Epithelial cell of proximal tubule (primary cell): ENCODE data around the gene GALNTL6. TPM values are rescaled to one million over a fixed set of nuclear protein-coding genes. Genes with fewer than 3 reads are reported as not detected.
A peak's percentile ranks its signal among the peaks of the same experiment; 100 is the strongest.

Source experiments
- DNase-seq: peaks from one replicate; pipeline ENCODE4 v3.0.0-alpha.2; 2011; ENCODE audit warnings: low read depth
- H3K4me3 ChIP-seq: 2 replicates; pipeline ENCODE4 v1.5.1; 2011; ENCODE audit warnings: low read depth, mild to moderate bottlenecking, low read length
- total RNA-seq: library from RNA; depleted of rRNA; stranded (reverse); fragments of >200 nt; gene quantifications from 2 replicates; pipeline ENCODE4 v1.2.3, GENCODE V29; 2015
- TF ChIP-seq, protein P1 (sequence below): conservative IDR thresholded peaks from 2 replicates; pipeline ENCODE4 v1.5.1; 2012; ENCODE audit warnings: low read depth, mild to moderate bottlenecking, low read length

Gene GALNTL6
- total RNA-seq, 1 donor from 2014 or later: not detected

DNA sequence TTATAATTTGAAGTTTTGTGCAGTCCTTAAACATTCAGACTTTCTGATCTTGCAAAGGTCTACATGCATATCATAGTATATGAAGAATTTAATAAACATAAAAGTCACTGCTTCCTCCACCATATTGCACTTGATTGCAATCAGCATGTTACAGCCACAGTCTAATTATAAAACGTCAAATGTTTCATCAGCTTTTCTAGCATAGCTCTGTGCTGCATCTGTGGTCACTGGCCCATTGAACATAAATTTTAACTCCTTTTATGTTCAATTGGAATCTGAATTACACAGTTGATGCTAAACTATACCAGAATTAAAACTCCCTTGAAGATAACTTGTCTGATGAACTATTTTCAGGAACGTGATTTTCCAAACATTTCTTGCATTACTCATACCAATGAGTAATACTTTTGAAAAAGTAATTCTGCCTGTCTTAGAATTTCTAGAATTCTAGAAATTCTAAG, 329.1 kb downstream of the GALNTL6 start:
- TF ChIP-seq, protein P1, sequence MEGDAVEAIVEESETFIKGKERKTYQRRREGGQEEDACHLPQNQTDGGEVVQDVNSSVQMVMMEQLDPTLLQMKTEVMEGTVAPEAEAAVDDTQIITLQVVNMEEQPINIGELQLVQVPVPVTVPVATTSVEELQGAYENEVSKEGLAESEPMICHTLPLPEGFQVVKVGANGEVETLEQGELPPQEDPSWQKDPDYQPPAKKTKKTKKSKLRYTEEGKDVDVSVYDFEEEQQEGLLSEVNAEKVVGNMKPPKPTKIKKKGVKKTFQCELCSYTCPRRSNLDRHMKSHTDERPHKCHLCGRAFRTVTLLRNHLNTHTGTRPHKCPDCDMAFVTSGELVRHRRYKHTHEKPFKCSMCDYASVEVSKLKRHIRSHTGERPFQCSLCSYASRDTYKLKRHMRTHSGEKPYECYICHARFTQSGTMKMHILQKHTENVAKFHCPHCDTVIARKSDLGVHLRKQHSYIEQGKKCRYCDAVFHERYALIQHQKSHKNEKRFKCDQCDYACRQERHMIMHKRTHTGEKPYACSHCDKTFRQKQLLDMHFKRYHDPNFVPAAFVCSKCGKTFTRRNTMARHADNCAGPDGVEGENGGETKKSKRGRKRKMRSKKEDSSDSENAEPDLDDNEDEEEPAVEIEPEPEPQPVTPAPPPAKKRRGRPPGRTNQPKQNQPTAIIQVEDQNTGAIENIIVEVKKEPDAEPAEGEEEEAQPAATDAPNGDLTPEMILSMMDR: no peak
- H3K4me3 ChIP-seq: no peak overlapping the region
- DNase-seq: peak; percentile 20

DNA sequence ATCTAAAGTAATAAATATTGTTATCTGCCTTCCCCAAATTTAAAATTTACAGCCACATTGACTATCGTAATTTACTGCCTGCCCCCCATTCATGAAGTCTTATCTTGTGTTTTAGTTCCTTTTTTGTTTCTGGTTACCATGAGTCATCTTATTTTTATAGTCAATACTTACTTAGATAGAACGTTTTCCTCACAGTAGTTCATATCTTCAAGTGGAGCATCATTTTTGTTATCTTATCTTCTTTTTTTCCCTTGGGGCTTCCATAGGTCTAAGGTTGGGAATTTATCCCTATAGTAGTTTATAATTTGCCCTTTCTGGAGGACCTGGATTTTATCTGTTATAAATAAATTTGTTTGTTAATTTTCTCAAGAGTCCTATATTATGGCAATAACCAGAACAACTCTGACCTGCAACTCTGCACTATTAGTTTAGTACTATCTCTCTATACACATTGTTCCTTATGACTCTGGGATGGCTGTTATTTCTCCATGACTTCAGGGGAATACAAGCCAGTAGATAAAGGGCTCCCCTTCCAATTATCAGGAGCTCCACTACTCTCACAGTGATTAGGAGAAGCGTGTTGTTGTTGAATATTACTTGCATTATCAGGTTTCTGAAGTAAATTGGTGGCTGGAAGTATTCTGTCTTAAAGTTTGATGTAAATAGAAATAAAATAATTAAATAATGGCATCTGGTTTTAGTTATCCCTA, 330.6 kb downstream of the GALNTL6 start:
- no peak for DNase-seq
- TF ChIP-seq, protein P1: no peak
- no peak overlapping the region for H3K4me3 ChIP-seq

DNA sequence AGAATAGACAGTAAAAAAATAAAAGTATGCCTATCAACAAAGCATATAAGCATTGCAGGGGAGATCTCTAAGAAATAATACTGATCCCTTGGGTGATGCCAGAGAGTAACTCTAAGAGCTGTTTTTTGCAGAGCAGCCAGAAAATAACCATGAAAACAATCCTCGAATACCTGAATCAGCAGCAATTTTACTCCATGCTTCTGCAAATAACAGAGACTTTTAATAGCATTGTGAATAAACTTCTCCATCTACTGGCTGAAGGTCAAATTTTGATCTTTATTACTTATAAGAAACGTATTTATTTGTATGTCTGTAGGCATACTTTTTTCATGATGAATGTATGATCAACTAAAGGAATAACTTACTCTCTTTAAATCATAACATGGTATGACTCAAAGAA, 334.5 kb downstream of the GALNTL6 start:
- DNase-seq: no peak
- no peak overlapping the region for H3K4me3 ChIP-seq
- TF ChIP-seq, protein P1: no peak

DNA sequence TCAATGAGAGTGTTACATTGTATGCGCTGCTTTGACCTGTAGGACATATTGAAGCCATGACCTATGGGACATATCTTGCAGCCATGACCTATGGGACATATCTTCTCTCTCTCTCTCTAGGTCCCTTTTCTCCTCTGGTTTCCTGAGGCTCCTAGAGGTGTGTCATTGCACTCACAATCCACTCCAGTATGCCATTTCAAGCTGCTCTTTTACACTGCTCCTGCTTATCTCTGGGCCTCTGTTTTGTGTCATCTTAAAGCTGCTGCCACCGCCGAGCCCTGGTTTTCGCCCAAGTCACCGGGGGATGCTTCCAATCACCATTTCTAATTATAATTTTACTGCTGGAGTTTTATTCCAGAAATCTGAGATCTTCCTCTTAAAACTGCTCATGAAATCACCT, 336.1 kb downstream of the GALNTL6 start:
- H3K4me3 ChIP-seq: no peak overlapping the region
- no peak for DNase-seq
- TF ChIP-seq, protein P1: no peak

DNA sequence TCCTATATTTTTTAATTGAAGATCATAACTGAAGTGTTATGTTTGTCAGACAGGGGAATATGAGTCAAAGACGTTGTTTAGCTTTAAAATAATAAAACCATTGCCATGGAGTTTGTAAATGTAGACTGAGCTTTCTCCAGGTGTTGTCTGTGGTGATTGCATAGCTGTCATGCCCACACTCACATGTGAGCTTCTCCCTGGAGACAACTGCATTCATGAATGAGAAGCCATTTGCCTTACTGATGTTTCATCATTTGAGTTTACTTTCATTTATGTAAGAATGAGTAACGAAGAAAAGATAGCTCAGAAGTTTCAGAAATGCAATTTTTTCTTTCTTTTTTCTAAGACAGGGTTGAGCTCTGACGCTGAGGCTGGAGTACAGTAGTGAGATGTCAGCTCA, 339.1 kb downstream of the GALNTL6 start:
- DNase-seq: no peak
- H3K4me3 ChIP-seq: no peak overlapping the region
- TF ChIP-seq, protein P1: no peak

DNA sequence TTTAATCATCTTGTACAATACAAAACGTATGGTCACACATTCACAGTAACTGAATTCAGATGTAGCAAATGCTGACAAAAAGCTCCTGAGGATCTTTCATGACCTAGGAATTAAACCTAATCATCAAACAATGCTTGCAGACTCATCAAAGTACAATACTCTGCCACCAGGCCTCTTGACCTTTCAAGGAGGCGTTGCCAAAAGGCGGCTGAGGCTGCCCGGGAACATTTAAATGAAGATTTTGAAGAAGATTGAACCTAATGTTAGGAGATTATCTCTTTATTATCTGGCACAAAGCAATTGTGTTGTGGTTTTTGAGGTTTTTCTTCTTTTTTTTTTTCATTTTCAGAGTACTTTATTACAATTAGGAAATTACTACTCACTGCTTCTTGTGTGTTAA, 340.5 kb downstream of the GALNTL6 start:
- DNase-seq: no peak
- TF ChIP-seq, protein P1: no peak

DNA sequence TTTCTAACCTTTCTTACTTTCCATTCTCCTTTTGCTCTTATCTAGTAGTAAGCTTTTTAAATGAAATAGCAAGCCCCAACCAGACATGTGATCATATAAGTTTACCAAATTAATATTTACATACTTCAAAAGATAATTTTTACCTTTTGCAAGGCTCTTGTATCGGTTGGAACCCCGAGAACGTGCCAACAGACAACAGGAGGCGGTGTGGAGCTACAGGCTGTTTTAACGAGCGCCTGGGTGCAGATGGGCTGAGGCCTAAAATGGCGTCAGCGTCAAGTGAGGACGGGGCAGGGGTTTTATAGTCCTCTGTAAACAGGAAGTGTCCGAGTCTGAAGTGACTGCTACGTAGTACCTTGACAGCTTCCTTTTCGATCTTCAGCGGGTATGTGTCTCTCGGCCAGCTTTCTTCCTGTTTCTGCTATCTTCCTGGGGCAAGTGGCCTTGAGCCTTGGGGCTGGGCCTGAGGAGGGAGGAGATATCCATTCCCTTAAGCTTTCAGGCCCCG, 342.7 kb downstream of the GALNTL6 start:
- no peak for DNase-seq
- TF ChIP-seq, protein P1: no peak
- no peak overlapping the region for H3K4me3 ChIP-seq

More for the DNA sequence above, 340.5 kb downstream of the GALNTL6 start:
- no peak overlapping the region for H3K4me3 ChIP-seq
